MM.1S (cell line): ENCODE measurements around the gene PLEKHM3.

ENCODE experiments used
- DNase-seq: peaks from one replicate; pipeline ENCODE4 v3.0.0-alpha.2; 2015
- H2AFZ ChIP-seq: fragments of 300-600 bp; sonication (generic); 2 replicates; pipeline ENCODE4 v1.6.0; 2016; ENCODE audit warnings: antibody characterized with exemption, low read length
- H3F3A ChIP-seq: fragments of 300-600 bp; sonication (generic); 2 replicates; pipeline ENCODE4 v1.6.1; 2016; ENCODE audit warnings: mild to moderate bottlenecking, antibody characterized with exemption, low read length, moderate library complexity, mixed read lengths; ENCODE audit not compliant: insufficient read depth
- H3K27ac ChIP-seq: fragments of 300-600 bp; sonication (generic); 2 replicates; pipeline ENCODE4 v1.5.1; 2016; ENCODE audit warnings: mild to moderate bottlenecking, low read length
- H3K27me3 ChIP-seq: fragments of 300-600 bp; sonication (generic); replicated peaks from 2 replicates; pipeline ENCODE4 v1.6.0; 2016; ENCODE audit warnings: low read length; ENCODE audit not compliant: insufficient read depth
- H3K36me3 ChIP-seq: fragments of 300-600 bp; sonication (generic); replicated peaks from 2 replicates; pipeline ENCODE4 v1.6.1; 2016; ENCODE audit warnings: mild to moderate bottlenecking, low read length, mixed read lengths; ENCODE audit not compliant: insufficient read depth
- H3K4me1 ChIP-seq: fragments of 300-600 bp; sonication (generic); 2 replicates; pipeline ENCODE4 v1.6.1; 2016; ENCODE audit warnings: low read length, mixed read lengths
- H3K4me2 ChIP-seq: fragments of 300-600 bp; sonication (generic); 2 replicates; pipeline ENCODE4 v1.6.0; 2016; ENCODE audit warnings: low read depth, low read length
- H3K4me3 ChIP-seq: fragments of 300-600 bp; sonication (generic); 2 replicates; pipeline ENCODE4 v1.5.1; 2016; ENCODE audit warnings: low read length, mixed read lengths
- H3K79me2 ChIP-seq: fragments of 300-600 bp; sonication (generic); 2 replicates; pipeline ENCODE4 v1.6.1; 2016; ENCODE audit warnings: mixed run types, low read length, mixed read lengths
- H3K9ac ChIP-seq: fragments of 300-600 bp; sonication (generic); 2 replicates; pipeline ENCODE4 v1.6.1; 2016; ENCODE audit warnings: low read length, mixed read lengths
- H3K9me2 ChIP-seq: fragments of 300-600 bp; sonication (generic); replicated peaks from 2 replicates; pipeline ENCODE4 v1.6.1; 2016; ENCODE audit warnings: mild to moderate bottlenecking, low read length, mixed read lengths; ENCODE audit not compliant: insufficient read depth
- H3K9me3 ChIP-seq: fragments of 300-600 bp; sonication (generic); replicated peaks from 2 replicates; pipeline ENCODE4 v1.6.1; 2016; ENCODE audit warnings: mild to moderate bottlenecking, low read length, mixed read lengths; ENCODE audit not compliant: insufficient read depth
- H4K20me1 ChIP-seq: fragments of 300-600 bp; sonication (generic); 2 replicates; pipeline ENCODE4 v1.6.1; 2016; ENCODE audit warnings: mild to moderate bottlenecking, low read length, moderate library complexity, mixed read lengths; ENCODE audit not compliant: insufficient read depth
- EZH2 ChIP-seq: fragments of 300-600 bp; sonication (generic); optimal IDR thresholded peaks from 2 replicates; pipeline ENCODE3; 2017; ENCODE audit warnings: low read depth, mild to moderate bottlenecking, antibody characterized with exemption, low read length, mixed read lengths
- EZH2phosphoT487 ChIP-seq: fragments of 300-600 bp; sonication (generic); IDR thresholded peaks from 2 replicates; pipeline ENCODE4 v1.6.1; 2018; ENCODE audit warnings: antibody characterized with exemption, low read length
- TF ChIP-seq, protein P1 (sequence below): fragments of 300-600 bp; sonication (generic); IDR thresholded peaks from 2 replicates; pipeline ENCODE4 v1.5.1; 2016; ENCODE audit warnings: antibody characterized with exemption, low read length, mixed read lengths

The PLEKHM3 gene

DNA sequence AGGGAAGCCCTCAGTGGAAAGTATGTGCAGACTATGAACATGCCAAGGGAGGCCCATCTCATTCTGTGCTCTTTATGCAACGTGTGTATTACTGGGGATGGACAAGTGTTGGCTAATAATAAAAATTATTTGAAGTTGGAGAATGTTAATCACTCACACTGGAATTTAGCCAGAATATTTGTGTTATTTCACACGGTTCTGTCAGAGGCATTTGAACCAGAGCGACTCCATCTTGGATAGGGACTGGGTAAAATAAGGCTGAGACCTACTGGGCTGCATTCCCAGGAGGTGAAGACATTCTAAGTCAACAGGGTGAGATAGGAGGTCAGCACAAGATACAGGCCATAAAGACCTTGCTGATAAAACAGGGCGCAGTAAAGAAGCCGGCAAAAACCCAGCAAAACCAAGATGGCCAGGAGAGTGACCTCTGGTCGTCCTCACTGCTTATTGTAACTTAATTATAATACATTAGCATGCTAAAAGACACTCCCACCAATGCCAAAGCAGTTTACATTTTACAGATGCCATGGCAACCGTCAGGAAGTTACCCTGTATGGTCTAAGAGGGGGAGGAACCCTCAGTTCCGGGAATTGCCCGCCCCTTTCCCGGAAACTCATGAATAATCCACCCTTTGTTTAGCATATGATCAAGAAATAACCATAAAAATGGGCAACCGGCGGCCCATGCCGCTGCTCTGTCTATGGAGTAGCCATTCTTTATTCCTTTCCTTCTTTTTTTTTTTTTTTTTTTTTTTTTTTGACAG is 253.1 kb downstream of the PLEKHM3 start:
- no peaks in the 10 kb centered on the region for H3K79me2 ChIP-seq
- no peak for DNase-seq
- no peaks in the 10 kb centered on the region for H3K36me3 ChIP-seq
- no peak overlapping the region for H3K9ac ChIP-seq
- H3K27ac ChIP-seq = no peak overlapping the region
- no peak overlapping the region for H3K4me3 ChIP-seq
- H3K4me2 ChIP-seq = no peak overlapping the region
- TF ChIP-seq EZH2 (no peak), EZH2phosphoT487 (no peak)
- TF ChIP-seq, protein P1, sequence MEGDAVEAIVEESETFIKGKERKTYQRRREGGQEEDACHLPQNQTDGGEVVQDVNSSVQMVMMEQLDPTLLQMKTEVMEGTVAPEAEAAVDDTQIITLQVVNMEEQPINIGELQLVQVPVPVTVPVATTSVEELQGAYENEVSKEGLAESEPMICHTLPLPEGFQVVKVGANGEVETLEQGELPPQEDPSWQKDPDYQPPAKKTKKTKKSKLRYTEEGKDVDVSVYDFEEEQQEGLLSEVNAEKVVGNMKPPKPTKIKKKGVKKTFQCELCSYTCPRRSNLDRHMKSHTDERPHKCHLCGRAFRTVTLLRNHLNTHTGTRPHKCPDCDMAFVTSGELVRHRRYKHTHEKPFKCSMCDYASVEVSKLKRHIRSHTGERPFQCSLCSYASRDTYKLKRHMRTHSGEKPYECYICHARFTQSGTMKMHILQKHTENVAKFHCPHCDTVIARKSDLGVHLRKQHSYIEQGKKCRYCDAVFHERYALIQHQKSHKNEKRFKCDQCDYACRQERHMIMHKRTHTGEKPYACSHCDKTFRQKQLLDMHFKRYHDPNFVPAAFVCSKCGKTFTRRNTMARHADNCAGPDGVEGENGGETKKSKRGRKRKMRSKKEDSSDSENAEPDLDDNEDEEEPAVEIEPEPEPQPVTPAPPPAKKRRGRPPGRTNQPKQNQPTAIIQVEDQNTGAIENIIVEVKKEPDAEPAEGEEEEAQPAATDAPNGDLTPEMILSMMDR = no peak
- H3K9me3 ChIP-seq = no peaks in the 10 kb centered on the region
- H3F3A ChIP-seq = no peaks in the 10 kb centered on the region
- H3K27me3 ChIP-seq = no peaks in the 10 kb centered on the region
- H3K9me2 ChIP-seq = no peaks in the 10 kb centered on the region
- H3K4me1 ChIP-seq = no peaks in the 10 kb centered on the region
- no peaks in the 10 kb centered on the region for H4K20me1 ChIP-seq
- H2AFZ ChIP-seq = no peak overlapping the region

DNA sequence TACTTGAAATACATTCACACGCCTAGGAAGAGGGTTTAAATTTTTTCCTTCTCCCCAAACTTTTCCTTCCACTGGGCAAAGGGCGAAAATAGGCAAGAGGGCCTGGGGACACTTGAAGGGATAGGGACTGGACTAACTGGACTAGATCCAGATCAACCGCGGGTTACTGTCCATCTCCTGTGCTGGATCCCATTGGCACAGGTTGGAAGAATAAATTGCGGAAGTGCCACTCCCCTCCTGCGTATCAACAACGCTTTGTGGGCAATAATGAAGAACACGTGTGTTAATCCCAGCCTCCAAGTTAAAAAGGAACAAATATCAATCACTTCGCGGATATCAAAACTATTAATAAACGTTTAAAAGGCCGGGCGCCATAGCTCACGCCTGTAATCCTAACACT is 253.9 kb downstream of the PLEKHM3 start:
- H3K27ac ChIP-seq = no peak overlapping the region
- no peaks in the 10 kb centered on the region for H3K36me3 ChIP-seq
- no peak overlapping the region for H2AFZ ChIP-seq
- H3K4me3 ChIP-seq = no peak overlapping the region
- no peak for DNase-seq
- H4K20me1 ChIP-seq = no peaks in the 10 kb centered on the region
- H3K4me1 ChIP-seq = no peaks in the 10 kb centered on the region
- H3K79me2 ChIP-seq = no peaks in the 10 kb centered on the region
- H3K9me2 ChIP-seq = no peaks in the 10 kb centered on the region
- H3K27me3 ChIP-seq = no peaks in the 10 kb centered on the region
- TF ChIP-seq, protein P1 = no peak
- no peak for TF ChIP-seq EZH2phosphoT487
- no peak for TF ChIP-seq EZH2
- H3K4me2 ChIP-seq = no peak overlapping the region
- H3F3A ChIP-seq = no peaks in the 10 kb centered on the region
- no peaks in the 10 kb centered on the region for H3K9me3 ChIP-seq
- no peak overlapping the region for H3K9ac ChIP-seq
